GM10266 (cell line): ENCODE data around the gene EPHA8.

Experiments
- DNase-seq: peaks from one replicate; pipeline ENCODE4 v3.0.0; 2012; ENCODE audit errors: extremely low spot score
- TF ChIP-seq, protein P1 (sequence below): IDR thresholded peaks from 2 replicates; pipeline ENCODE4 v1.5.1; 2012; ENCODE audit warnings: mild to moderate bottlenecking, low read depth; ENCODE audit not compliant: control insufficient read depth, insufficient read depth; ENCODE audit errors: missing control alignments

EPHA8 gene

DNA sequence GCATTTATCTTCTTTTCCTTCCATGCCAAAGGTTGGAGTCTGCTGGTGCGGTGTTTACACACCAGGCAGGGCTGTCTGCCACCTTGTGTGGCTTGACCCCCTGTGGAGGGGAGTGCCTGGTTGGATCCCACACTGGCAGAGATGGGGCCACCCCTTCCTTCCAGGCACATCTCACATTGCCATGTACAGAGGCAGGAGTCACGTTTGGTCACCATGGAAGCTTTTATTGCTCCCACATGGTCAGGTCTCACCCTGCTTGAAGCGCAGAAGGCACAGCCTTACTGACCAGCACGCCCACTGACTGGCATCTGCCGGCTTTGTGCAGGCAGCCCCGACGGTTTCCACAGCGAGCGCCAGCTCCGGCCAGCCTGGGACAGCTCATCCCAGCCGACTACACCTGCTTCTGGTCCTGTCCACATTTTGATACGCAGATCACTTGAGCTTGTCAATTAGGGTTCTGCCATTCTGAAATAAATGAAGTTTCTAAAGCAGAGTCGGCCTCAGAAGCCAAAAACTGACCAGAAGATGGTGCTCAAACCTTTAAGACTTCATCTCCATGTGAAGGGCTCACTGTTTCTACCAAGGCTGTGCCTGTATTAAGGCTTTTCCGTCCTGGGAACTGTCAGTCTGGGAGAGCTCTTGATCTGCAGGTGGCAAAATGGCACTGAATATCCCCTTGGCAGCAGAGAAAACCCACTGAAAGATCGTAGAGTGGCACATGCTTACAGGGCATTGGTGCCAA, 35.6 kb upstream of the EPHA8 start:
- TF ChIP-seq, protein P1, sequence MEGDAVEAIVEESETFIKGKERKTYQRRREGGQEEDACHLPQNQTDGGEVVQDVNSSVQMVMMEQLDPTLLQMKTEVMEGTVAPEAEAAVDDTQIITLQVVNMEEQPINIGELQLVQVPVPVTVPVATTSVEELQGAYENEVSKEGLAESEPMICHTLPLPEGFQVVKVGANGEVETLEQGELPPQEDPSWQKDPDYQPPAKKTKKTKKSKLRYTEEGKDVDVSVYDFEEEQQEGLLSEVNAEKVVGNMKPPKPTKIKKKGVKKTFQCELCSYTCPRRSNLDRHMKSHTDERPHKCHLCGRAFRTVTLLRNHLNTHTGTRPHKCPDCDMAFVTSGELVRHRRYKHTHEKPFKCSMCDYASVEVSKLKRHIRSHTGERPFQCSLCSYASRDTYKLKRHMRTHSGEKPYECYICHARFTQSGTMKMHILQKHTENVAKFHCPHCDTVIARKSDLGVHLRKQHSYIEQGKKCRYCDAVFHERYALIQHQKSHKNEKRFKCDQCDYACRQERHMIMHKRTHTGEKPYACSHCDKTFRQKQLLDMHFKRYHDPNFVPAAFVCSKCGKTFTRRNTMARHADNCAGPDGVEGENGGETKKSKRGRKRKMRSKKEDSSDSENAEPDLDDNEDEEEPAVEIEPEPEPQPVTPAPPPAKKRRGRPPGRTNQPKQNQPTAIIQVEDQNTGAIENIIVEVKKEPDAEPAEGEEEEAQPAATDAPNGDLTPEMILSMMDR: no peak
- no peak for DNase-seq

DNA sequence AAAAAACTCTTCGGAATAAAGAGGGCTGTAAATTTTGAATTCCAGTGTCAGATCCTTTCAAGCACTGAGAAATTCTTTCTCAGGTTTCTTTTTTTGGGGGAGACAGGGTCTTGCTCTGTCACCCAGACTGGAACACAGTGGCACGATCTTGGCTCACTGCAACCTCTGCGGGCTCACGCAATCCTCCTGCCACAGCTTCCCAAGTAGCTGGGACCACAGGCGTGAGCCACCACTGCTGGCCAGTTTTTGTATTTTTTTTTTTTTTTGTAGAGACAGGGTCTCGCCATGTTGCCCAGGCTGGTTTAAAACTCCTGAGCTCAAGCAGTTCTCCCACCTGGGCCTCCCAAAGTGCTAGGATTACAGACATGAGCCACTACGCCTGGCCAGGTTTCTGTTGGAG, 34.8 kb upstream of the EPHA8 start:
- DNase-seq: no peak
- TF ChIP-seq, protein P1: no peak

DNA sequence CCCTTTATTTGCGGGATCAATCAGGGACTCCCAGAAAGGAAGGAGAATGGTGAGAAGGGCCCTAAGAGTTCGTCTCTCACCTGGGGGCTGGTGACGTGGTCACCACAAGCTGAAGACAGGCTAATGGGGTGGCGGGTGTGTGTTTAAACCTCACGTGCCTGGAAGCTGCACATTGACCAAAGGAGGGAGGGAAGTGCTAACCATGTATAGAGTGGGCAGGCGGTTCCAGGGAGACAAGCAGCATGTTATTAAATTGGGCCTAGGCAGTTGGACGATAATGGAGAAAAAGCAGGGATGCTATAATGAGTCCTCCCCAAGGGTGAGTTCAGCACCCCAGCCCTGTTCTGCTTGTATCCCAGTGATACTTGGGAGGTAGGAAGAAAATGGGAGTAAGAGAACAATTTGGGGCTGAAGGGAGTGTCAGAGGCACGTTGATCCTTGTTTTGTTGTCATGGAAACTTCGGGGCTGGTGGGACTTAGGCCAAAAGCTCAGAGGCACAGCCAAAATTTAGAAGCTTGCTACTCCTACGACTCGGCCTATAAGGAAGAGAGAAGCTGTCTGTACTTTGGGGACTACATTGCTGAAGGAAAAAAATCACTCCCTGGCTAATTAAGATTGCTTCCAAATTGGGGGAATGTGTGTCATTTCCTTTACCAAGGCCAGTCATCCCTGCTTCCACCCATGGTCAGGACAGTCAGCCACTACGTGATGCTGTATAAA, 33.2 kb upstream of the EPHA8 start:
- DNase-seq: no peak
- TF ChIP-seq, protein P1: no peak

DNA sequence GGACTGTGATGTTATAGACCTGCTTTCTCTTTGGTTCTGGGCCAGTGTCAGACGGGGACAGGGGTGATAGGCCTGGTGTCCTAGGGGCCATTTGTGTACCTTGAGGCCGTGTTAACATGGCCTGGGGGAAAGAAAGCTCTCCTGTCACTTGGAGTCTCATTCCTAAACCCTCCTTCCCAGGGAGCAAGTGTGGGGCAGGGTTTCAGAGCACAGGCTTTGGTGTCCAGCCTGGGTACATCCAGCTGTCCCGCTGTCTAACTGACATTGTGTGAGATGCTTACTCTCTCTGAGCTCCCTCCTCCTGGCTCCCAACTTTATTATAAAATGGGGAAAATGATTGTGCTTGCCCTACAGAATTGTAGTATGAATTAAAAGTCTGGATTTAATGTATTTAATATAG, 32.6 kb upstream of the EPHA8 start:
- DNase-seq: no peak
- TF ChIP-seq, protein P1: no peak

DNA sequence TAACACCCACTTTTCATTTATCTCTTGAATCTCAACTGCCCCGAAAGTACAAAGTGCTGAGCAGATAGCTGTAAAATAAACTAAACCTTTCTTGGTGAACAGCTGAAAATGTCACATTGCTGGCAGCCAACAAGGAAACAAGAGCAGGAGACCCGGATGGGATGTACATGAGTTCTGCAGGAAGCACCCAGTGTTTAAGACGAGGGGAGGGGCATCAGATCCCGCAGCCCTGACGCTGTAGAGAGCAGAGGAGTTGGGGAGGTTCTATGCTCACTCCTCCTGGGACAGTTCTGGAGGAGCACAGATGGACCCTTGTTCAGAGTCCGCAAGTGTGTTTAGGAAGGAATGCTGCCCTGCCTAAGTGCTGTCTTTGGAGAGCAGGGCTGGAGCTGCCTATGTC, 32.0 kb upstream of the EPHA8 start:
- DNase-seq: no peak
- TF ChIP-seq, protein P1: no peak

DNA sequence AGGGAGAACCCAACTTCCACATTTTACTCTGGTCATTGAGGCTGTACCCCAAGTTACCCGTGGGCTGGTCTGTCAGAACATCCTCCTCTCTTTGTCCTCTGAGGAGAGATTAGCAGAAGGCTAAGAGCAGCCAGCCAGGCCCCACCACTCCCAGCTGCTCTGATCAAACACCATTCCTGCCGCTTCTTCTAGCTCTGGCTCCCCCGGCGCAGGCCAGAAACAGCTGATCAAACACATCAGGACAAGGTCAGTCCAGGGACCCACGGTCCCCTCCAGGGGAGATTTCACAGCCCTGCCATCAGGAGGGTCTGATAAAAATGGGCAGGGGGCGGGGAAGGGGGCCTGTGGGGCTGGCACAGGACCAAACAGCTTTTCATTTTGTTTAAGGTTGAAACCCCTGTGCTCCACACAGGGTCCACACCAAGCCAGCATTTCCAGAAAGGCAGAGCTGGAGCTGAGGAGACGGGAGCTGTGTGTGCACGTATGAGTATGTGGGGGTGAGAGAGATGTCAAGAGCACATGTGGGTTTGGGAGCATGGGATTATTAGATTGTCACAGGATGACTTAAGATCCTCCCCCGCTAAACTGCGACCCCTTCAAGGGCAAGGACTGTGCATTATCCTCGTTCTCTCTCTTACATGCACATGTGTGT, 29.9 kb upstream of the EPHA8 start:
- no peak for DNase-seq

More for the DNA sequence above, 29.9 kb upstream of the EPHA8 start:
- TF ChIP-seq, protein P1: no peak
